ENCODE results near the gene YY1AP1.

GRCh38 chr1:155673003-155673402 is 15.6 kb downstream of the YY1AP1 start:
- TF ChIP-seq PBX3 (IDR thresholded peaks at IDR 0.05; ENCODE audit: insufficient replicate concordance, low read depth, low read length) (no peak), POLR2A (IDR thresholded peaks at IDR 0.05; ENCODE audit: low read depth, low read length) (no peak), CTCF (IDR thresholded peaks at IDR 0.05 in 2 of 3, conservative IDR thresholded peaks at IDR 0.05 in 1 of 3; ENCODE audit: control insufficient read depth in 2 of 3, extremely low read depth in 1 of 3, insufficient read depth in 1 of 3, low read depth in 3 of 3, low read length in 3 of 3) (no peak)
